ENCODE data around the gene PPARA. TPM values are rescaled to one million over a fixed set of nuclear protein-coding genes. Genes with fewer than 3 reads are reported as not detected.

PPARA gene
- total RNA-seq, 1 experiment from 2014 or later: 14.5 TPM

DNA sequence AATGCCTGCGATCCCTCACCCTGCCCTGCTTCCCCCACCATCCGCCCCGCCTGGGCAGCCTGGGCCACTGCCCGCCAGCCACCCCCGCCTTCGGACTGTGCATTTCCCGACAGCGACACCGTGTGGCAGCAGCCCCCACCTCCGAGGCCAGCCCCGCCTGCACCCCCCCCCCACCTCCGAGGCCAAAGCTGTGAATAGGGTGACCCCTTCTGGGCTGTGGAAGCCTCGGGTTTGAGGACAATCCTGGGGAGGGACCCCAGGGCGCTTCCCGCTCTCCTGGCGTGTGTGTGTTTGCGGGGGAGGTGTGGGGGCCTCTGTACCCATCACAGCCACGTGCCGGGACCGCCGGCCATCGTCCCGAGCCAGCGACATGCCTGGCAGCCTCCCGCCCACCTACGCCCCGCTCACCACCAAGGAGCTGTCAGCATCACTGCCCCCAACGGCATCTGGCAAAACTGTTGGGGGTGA, 33.8 kb upstream of the PPARA start (continued):
- TF ChIP-seq, protein P1, sequence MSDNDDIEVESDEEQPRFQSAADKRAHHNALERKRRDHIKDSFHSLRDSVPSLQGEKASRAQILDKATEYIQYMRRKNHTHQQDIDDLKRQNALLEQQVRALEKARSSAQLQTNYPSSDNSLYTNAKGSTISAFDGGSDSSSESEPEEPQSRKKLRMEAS (IDR thresholded peaks at IDR 0.05): no peak
- TF ChIP-seq SRF (IDR thresholded peaks at IDR 0.05; ENCODE audit: low read depth): no peak
- no peak for TF ChIP-seq FOSL1 (IDR thresholded peaks at IDR 0.05; ENCODE audit: low read depth)

DNA sequence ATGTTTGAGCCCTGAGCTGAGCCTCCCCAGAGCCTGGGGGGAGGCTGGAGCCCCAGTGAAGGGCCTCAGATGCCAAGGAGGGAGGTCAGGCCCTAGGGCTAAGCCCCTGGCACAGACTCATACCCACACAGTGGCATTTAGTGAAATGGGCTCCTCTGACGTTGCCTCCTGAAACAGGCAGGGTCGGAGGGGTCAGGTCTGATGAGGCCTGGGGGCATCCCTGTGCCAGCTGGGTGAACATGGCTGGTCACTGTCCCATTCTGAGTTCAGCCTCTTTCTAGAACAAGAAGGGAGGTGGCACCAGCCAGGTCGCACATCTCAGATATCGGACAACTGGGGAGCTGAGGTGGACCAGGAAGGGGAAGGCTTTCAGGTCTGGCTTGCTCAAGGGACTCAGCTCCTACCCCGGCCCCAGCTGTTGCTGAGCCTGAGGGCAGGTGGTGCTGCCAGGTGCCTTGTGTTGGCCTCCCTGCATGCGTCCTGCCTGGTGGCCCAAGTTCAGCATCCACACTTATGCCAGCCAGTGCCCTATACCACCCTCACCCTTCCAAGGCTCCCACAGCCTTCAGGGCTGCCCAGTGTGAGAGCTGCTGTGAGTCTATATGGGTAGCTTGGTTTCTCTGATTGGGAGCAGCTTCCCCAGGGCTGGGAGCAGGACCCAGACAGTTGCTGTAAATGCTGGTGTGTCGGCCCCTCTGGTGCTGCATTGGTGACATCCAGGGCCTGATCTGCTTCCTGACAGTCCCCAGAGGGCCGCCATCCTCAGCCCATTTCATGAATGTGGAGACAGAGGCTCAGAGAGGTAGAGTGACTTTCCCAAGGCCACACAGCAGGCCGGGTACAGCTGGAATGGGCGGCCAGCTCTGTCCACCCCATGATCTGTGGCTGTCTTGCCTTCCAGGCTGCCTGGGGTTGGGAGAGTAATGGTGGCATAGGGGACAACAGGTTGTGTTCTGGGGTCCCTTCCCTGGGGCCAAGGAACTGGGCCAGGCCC, 32.8 kb upstream of the PPARA start:
- no peak overlapping the region for H2AFZ ChIP-seq (ENCODE audit: low read depth, low read length, poor library complexity, severe bottlenecking)
- H3K9me3 ChIP-seq (ENCODE audit: control insufficient read depth in 1 of 2, insufficient read depth in 1 of 2, low read depth in 1 of 2, low read length in 2 of 2): no peaks in the 10 kb centered on the region
- no peaks in the 10 kb centered on the region for H4K20me1 ChIP-seq (ENCODE audit: insufficient read depth)
- no peak for DNase-seq (ENCODE audit: low read depth, low spot score)
- intact Hi-C loops (cut with micrococcal nuclease): no loop called here
- no peak overlapping the region for H3K4me2 ChIP-seq (ENCODE audit: low read length)
- H3K4me3 ChIP-seq (replicated peaks in 1 of 2; ENCODE audit: low read depth in 1 of 2, low read length in 2 of 2): no peak overlapping the region
- ChIA-PET POLR2A (interaction anchor here (1.8 kb wide), 1 partner anchor 111 kb away, joined by 9 read pairs; no protein-coding TSS in a partner anchor), CTCF (interaction anchor here (0.7 to 10.7 kb wide), 11 partner anchors 81 to 539 kb away, joined by 3 to 151 read pairs (median 4); partner anchors contain the start of gene TRMU), RAD21 (ENCODE audit: low non-redundant PET in 1 of 2, low total read pairs in 2 of 2, uncharacterized antibody in 2 of 2, unreplicated experiment in 2 of 2) (interaction anchor here (0.7 to 1.8 kb wide), 8 partner anchors 81 to 127 kb away, joined by 3 to 27 read pairs (median 4); no protein-coding TSS in a partner anchor)
- no peak overlapping the region for H3K9ac ChIP-seq (ENCODE audit: low read length)
- H3K36me3 ChIP-seq (ENCODE audit: control insufficient read depth in 1 of 2, insufficient read depth in 2 of 2, low read length in 2 of 2): peaks cover 3 to 6% of the 10 kb centered on the region in 2 experiments; a peak in 1 of 4 replicates
- H3K27ac ChIP-seq (ENCODE audit: low read depth, low read length): peak overlapping the region; percentile 34; the same call in 1 of the 2 replicates
- no peak for TF ChIP-seq EGR1 (IDR thresholded peaks at IDR 0.05; ENCODE audit: low read depth)
- no TSS peak for BruUV-seq (replicated peaks)
- no peaks in the 10 kb centered on the region for H3K79me2 ChIP-seq (ENCODE audit: insufficient read depth, low read length)
- H3K27me3 ChIP-seq (ENCODE audit: insufficient read depth, low read length): no peaks in the 10 kb centered on the region
- no peaks in the 10 kb centered on the region for H3K9me2 ChIP-seq (ENCODE audit: insufficient read depth)
- peaks cover 4 to 26% of the 10 kb centered on the region in 2 experiments; a peak in 3 of 4 replicates for H3K4me1 ChIP-seq (ENCODE audit: control insufficient read depth in 1 of 2, insufficient read depth in 2 of 2, low read length in 2 of 2)
- ATAC-seq: no peak
